NCI-H187 (cell line): ENCODE measurements around the gene PRX.
A peak's percentile ranks its signal among the peaks of the same experiment; 100 is the strongest.
"Not testable (repeated sequence)": the region's sequence is repeated elsewhere in the genome, so short reads cannot be mapped to it uniquely, and the experiment has no call there.

Experiments used
- DNase-seq, 2 experiments: peaks; one replicate each; lab custom pipeline; 2025; lab: John Stamatoyannopoulos, UW

Gene PRX

GRCh38 chr19:40441719-40442253 lies 28.6 kb upstream of the PRX start:
- no peak for DNase-seq

- DNase-seq: no peak
These were observed 25.1 kb upstream of the PRX start for GRCh38 chr19:40438284-40438683.

GRCh38 chr19:40433391-40434216 lies 20.4 kb upstream of the PRX start:
- DNase-seq: peak; percentile 72 to 80

GRCh38 chr19:40432760-40433159 lies 19.6 kb upstream of the PRX start:
- DNase-seq: not testable (repeated sequence)

- DNase-seq: no peak
These were observed 18.5 kb upstream of the PRX start for GRCh38 chr19:40431698-40432097.

GRCh38 chr19:40430242-40430641 lies 17.1 kb upstream of the PRX start:
- DNase-seq: not testable (repeated sequence)

- DNase-seq: not testable (repeated sequence)
These were observed 15.0 kb upstream of the PRX start for GRCh38 chr19:40428197-40428596.

GRCh38 chr19:40425450-40426287 lies 12.5 kb upstream of the PRX start, which contains the start of gene SERTAD1:
SERTAD1 (minus strand) TSS chr19:40425992; CDS start chr19:40423546, 2,446 bp downstream.
- DNase-seq: peak; percentile 99

- DNase-seq: no peak
These were observed 11.7 kb upstream of the PRX start for GRCh38 chr19:40424637-40425449.

GRCh38 chr19:40423938-40424337 lies 10.8 kb upstream of the PRX start:
- no peak for DNase-seq

- DNase-seq: no peak
These were observed 9.8 kb upstream of the PRX start for GRCh38 chr19:40422748-40423566.

- DNase-seq: no peak
These were observed 9.0 kb upstream of the PRX start for GRCh38 chr19:40421993-40422747.

- peak; percentile 63 to 78 for DNase-seq
These were observed 7.9 kb upstream of the PRX start for GRCh38 chr19:40420766-40421765.

- DNase-seq: no peak
These were observed 7.2 kb upstream of the PRX start for GRCh38 chr19:40420451-40420765.

GRCh38 chr19:40419780-40420179 lies 6.6 kb upstream of the PRX start:
- DNase-seq: no peak

GRCh38 chr19:40419066-40419612 lies 6.0 kb upstream of the PRX start:
- DNase-seq: no peak

GRCh38 chr19:40418040-40418439 lies 4.9 kb upstream of the PRX start:
- no peak for DNase-seq

GRCh38 chr19:40417643-40417981 lies 4.4 kb upstream of the PRX start:
- no peak for DNase-seq
